Vagina (tissue), 2 donors: ENCODE results near the gene PLXNA3. TPM values are rescaled to one million over a fixed set of nuclear protein-coding genes. Genes with fewer than 3 reads are reported as not detected.

ENCODE experiments used
- DNase-seq, 2 donors: peaks; one replicate each; pipeline ENCODE4 v3.0.0-alpha.2; 2017; ENCODE audit errors: extremely low spot score in 2 of 2
- H3K27ac ChIP-seq: fragments of 200-600 bp; sonication (generic); one replicate; pipeline ENCODE4 v1.5.1; 2019
- H3K27me3 ChIP-seq: fragments of 200-600 bp; sonication (generic); one replicate; pipeline ENCODE4 v1.5.1; 2019
- H3K36me3 ChIP-seq, 2 donors: fragments of 200-600 bp; sonication (generic); one replicate each; pipeline ENCODE4 v1.5.1; 2017 to 2019
- H3K4me1 ChIP-seq: fragments of 200-600 bp; sonication (generic); one replicate; pipeline ENCODE4 v1.5.1; 2019
- H3K4me3 ChIP-seq, 2 donors: fragments of 200-600 bp; sonication (generic); 1 replicate in 1 of 2; 2 replicates in 1 of 2; pipeline ENCODE4 v1.5.1; 2016 to 2019
- H3K9me3 ChIP-seq: fragments of 200-600 bp; sonication (generic); one replicate; pipeline ENCODE4 v1.5.1; 2019
- CTCF ChIP-seq, 3 experiments: fragments of 450-650 bp in 2 of 3; fragments of 200-600 bp in 1 of 3; sonication (generic) in 1 of 3; IDR thresholded peaks; one replicate each; pipeline ENCODE4 v1.5.1; 2017 to 2019; ENCODE audit warnings: antibody characterized with exemption in 3 of 3, mild to moderate bottlenecking in 2 of 3, moderate library complexity in 2 of 3
- POLR2A ChIP-seq, 2 donors: fragments of 450-650 bp; IDR thresholded peaks; one replicate each; pipeline ENCODE4 v1.6.1; 2017; ENCODE audit warnings: antibody characterized with exemption in 2 of 2, mild to moderate bottlenecking in 2 of 2, moderate library complexity in 2 of 2
- POLR2AphosphoS5 ChIP-seq, 2 donors: sonication (generic); formaldehyde crosslinking; IDR thresholded peaks; one replicate each; pipeline ENCODE4 v1.9.0; 2017; ENCODE audit warnings: antibody characterized with exemption in 2 of 2, mild to moderate bottlenecking in 2 of 2, low read depth in 1 of 2; ENCODE audit not compliant: insufficient read depth in 1 of 2
- intact Hi-C: fragments of 100-400 bp; cut with DNase I; formaldehyde crosslinking; loops from one replicate; pipeline ENCODE4 v1.15.1; 2023
- total RNA-seq: library from RNA; depleted of rRNA; stranded (reverse); fragments of >200 nt; gene quantifications from one replicate; pipeline ENCODE4 v1.2.3, GENCODE V29; 2016

The PLXNA3 gene
- total RNA-seq, 1 donor from 2014 or later, result 20.1 TPM

- intact Hi-C loops, result no loop called here
- Histone ChIP-seq H3K4me3 (no peak overlapping the region), H3K27me3 (no peaks in the 10 kb centered on the region), H3K4me1 (no peaks in the 10 kb centered on the region), H3K36me3 (peaks cover 0 to 56% of the 10 kb centered on the region in 2 donors), H3K27ac (no peak overlapping the region), H3K9me3 (no peaks in the 10 kb centered on the region)
- DNase-seq, result no peak
- TF ChIP-seq POLR2A (IDR thresholded peaks at IDR 0.05) (no peak), POLR2AphosphoS5 (IDR thresholded peaks at IDR 0.05; ENCODE audit: insufficient read depth in 1 of 2, low read depth in 1 of 2) (no peak), CTCF (IDR thresholded peaks at IDR 0.05) (no peak)
These were observed 8.8 kb downstream of the PLXNA3 start for GRCh38 chrX:154466907-154467306.

GRCh38 chrX:154467556-154467955 lies 9.5 kb downstream of the PLXNA3 start:
- intact Hi-C loops, result no loop called here
- Histone ChIP-seq H3K27me3 (no peaks in the 10 kb centered on the region), H3K36me3 (peaks cover 0 to 56% of the 10 kb centered on the region in 2 donors), H3K27ac (no peak overlapping the region), H3K4me1 (no peaks in the 10 kb centered on the region), H3K4me3 (no peak overlapping the region), H3K9me3 (no peaks in the 10 kb centered on the region)
- TF ChIP-seq POLR2AphosphoS5 (IDR thresholded peaks at IDR 0.05; ENCODE audit: insufficient read depth in 1 of 2, low read depth in 1 of 2), result no peak
- TF ChIP-seq CTCF (IDR thresholded peaks at IDR 0.05), result no peak
- TF ChIP-seq POLR2A (IDR thresholded peaks at IDR 0.05), result no peak
- DNase-seq, result no peak

GRCh38 chrX:154468217-154468616 lies 10.1 kb downstream of the PLXNA3 start:
- DNase-seq, result no peak
- intact Hi-C loops, result no loop called here
- Histone ChIP-seq H3K4me3 (no peak overlapping the region), H3K4me1 (no peaks in the 10 kb centered on the region), H3K36me3 (peaks cover 0 to 56% of the 10 kb centered on the region in 2 donors), H3K9me3 (no peaks in the 10 kb centered on the region), H3K27ac (no peak overlapping the region), H3K27me3 (no peaks in the 10 kb centered on the region)
- TF ChIP-seq CTCF (IDR thresholded peaks at IDR 0.05) (no peak), POLR2AphosphoS5 (IDR thresholded peaks at IDR 0.05; ENCODE audit: insufficient read depth in 1 of 2, low read depth in 1 of 2) (no peak)

GRCh38 chrX:154469114-154469513 lies 11.0 kb downstream of the PLXNA3 start:
- DNase-seq, result no peak
- no peaks in the 10 kb centered on the region for H3K9me3 ChIP-seq
- intact Hi-C loops, result no loop called here
- H3K27me3 ChIP-seq, result no peaks in the 10 kb centered on the region
- H3K27ac ChIP-seq, result no peak overlapping the region
- no peaks in the 10 kb centered on the region for H3K4me1 ChIP-seq
- H3K36me3 ChIP-seq, result peaks cover 0 to 56% of the 10 kb centered on the region in 2 donors
- H3K4me3 ChIP-seq, result no peak overlapping the region
- TF ChIP-seq POLR2A (IDR thresholded peaks at IDR 0.05) (no peak), POLR2AphosphoS5 (IDR thresholded peaks at IDR 0.05; ENCODE audit: insufficient read depth in 1 of 2, low read depth in 1 of 2) (no peak), CTCF (IDR thresholded peaks at IDR 0.05) (no peak)

GRCh38 chrX:154469880-154470279 lies 11.8 kb downstream of the PLXNA3 start:
- no peak overlapping the region for H3K27ac ChIP-seq
- H3K27me3 ChIP-seq, result no peaks in the 10 kb centered on the region
- H3K4me3 ChIP-seq, result no peak overlapping the region
- no peak for DNase-seq
- no peak for TF ChIP-seq POLR2A (IDR thresholded peaks at IDR 0.05)
- TF ChIP-seq POLR2AphosphoS5 (IDR thresholded peaks at IDR 0.05; ENCODE audit: insufficient read depth in 1 of 2, low read depth in 1 of 2), result no peak
- no peak for TF ChIP-seq CTCF (IDR thresholded peaks at IDR 0.05)
- H3K4me1 ChIP-seq, result no peaks in the 10 kb centered on the region
- intact Hi-C loops, result no loop called here
- peaks cover 0 to 51% of the 10 kb centered on the region in 2 donors for H3K36me3 ChIP-seq
- no peaks in the 10 kb centered on the region for H3K9me3 ChIP-seq
